Spinal cord (tissue), 10 donors: ENCODE data around the gene ITGB1BP2. TPM values are rescaled to one million over a fixed set of nuclear protein-coding genes. Genes with fewer than 3 reads are reported as not detected.
"Not testable (repeated sequence)": the region's sequence is repeated elsewhere in the genome, so short reads cannot be mapped to it uniquely, and the experiment has no call there.

Experiments
- DNase-seq, 6 donors: peaks; one replicate each; pipeline versions ENCODE4 v3.0.0 to v3.0.0-alpha.2; 2013 to 2015; ENCODE audit warnings: low spot score in 6 of 6, low read depth in 4 of 6
- H3K27ac ChIP-seq: one replicate; pipeline ENCODE4 v1.5.1; 2013; ENCODE audit warnings: low read depth, low read length, control low read depth
- H3K27me3 ChIP-seq: one replicate; pipeline ENCODE4 v1.6.1; 2013; ENCODE audit warnings: low read length; ENCODE audit not compliant: control insufficient read depth, insufficient read depth
- H3K36me3 ChIP-seq: one replicate; pipeline ENCODE4 v1.6.1; 2013; ENCODE audit warnings: low read length; ENCODE audit not compliant: control insufficient read depth, insufficient read depth
- H3K4me1 ChIP-seq: one replicate; pipeline ENCODE4 v1.6.1; 2013; ENCODE audit warnings: low read length; ENCODE audit not compliant: control insufficient read depth, insufficient read depth
- H3K4me3 ChIP-seq: one replicate; pipeline ENCODE4 v1.5.1; 2013; ENCODE audit warnings: low read depth, low read length, control low read depth
- H3K9me3 ChIP-seq: one replicate; pipeline ENCODE4 v1.6.1; 2013; ENCODE audit warnings: low read length; ENCODE audit not compliant: control insufficient read depth, insufficient read depth
- WGBS: methylation state at CpG from one replicate; pipeline ENCODE4 v1.1.5; 2013; ENCODE audit warnings: missing lambda C conversion rate; ENCODE audit not compliant: insufficient coverage; 5-methylcytosine and 5-hydroxymethylcytosine counted together
- polyA plus RNA-seq, 2 donors: library from polyadenylated mRNA; unstranded; fragments of 120-200 nt; gene quantifications; one replicate each; pipeline ENCODE4 v1.2.1, GENCODE V29; 2013; ENCODE audit not compliant: insufficient read length in 2 of 2
- total RNA-seq, 2 donors: library from RNA; depleted of rRNA in 1 of 2; stranded (reverse); fragments of 120-200 nt in 1 of 2; fragments of >200 nt in 1 of 2; gene quantifications; one replicate each; pipeline versions ENCODE4 v1.2.3 to v1.2.4, GENCODE V29; 2013 to 2014
- donor health status: healthy.

Gene ITGB1BP2
- total and polyA plus RNA-seq, 4 donors, result 0.99 to 2.1 (median 1.4) TPM

- H3K27me3 ChIP-seq, H3K4me1 ChIP-seq, H3K4me3 ChIP-seq, H3K27ac ChIP-seq, H3K9me3 ChIP-seq, DNase-seq, H3K36me3 ChIP-seq: not testable (repeated sequence)
- no CpG with 5 or more reads among the region's 5 CpGs for WGBS
Observed at GRCh38 chrX:71349151-71349665, 47.7 kb downstream of the ITGB1BP2 start.

GRCh38 chrX:71349867-71350266, 48.3 kb downstream of the ITGB1BP2 start:
- WGBS, result no CpG with 5 or more reads among the region's 6 CpGs
- DNase-seq, H3K4me1 ChIP-seq, H3K36me3 ChIP-seq, H3K27ac ChIP-seq, H3K9me3 ChIP-seq, H3K4me3 ChIP-seq, H3K27me3 ChIP-seq: not testable (repeated sequence)

- not testable (repeated sequence) for DNase-seq, H3K9me3 ChIP-seq, H3K36me3 ChIP-seq, H3K4me3 ChIP-seq, H3K4me1 ChIP-seq, H3K27ac ChIP-seq, H3K27me3 ChIP-seq
- 89% methylated on average over 3 of the region's 5 CpGs for WGBS
Observed at GRCh38 chrX:71352439-71352838, 50.9 kb downstream of the ITGB1BP2 start.

Other genes with a start within 250 kb of the ITGB1BP2 start
- 10 to 100 TPM; 58.7 to 59.8 TPM for gene SNX12, start 233.4 kb upstream of the ITGB1BP2 start, total RNA-seq
- gene SNX12, start 233.4 kb upstream of the ITGB1BP2 start, polyA plus RNA-seq, result 10 to 100 TPM; 71.9 to 74.6 TPM
- 10 to 100 TPM; 10.3 to 10.5 TPM for gene FOXO4, start 205.9 kb upstream of the ITGB1BP2 start, total RNA-seq
- 10 to 100 TPM; 15.1 to 19.0 TPM for gene FOXO4, start 205.9 kb upstream of the ITGB1BP2 start, polyA plus RNA-seq
- not detected for gene CXorf65, start 195.0 kb upstream of the ITGB1BP2 start, total RNA-seq
- gene CXorf65, start 195.0 kb upstream of the ITGB1BP2 start, polyA plus RNA-seq, result not detected
- gene IL2RG, start 190.2 kb upstream of the ITGB1BP2 start, total RNA-seq, result 1 to 10 TPM in 1 of 2 donors, under 1 TPM in 1; 0.22 to 4.5 TPM
- under 1 TPM; 0.93 to 0.95 TPM for gene IL2RG, start 190.2 kb upstream of the ITGB1BP2 start, polyA plus RNA-seq
- 10 to 100 TPM; 23.4 to 26.0 TPM for gene MED12, start 183.2 kb upstream of the ITGB1BP2 start, total RNA-seq
- gene MED12, start 183.2 kb upstream of the ITGB1BP2 start, polyA plus RNA-seq, result 10 to 100 TPM; 33.8 to 39.7 TPM
- gene NLGN3, start 156.9 kb upstream of the ITGB1BP2 start, total RNA-seq, result 10 to 100 TPM; 31.2 to 34.4 TPM
- gene NLGN3, start 156.9 kb upstream of the ITGB1BP2 start, polyA plus RNA-seq, result 100 to 1,000 TPM; 127 to 148 TPM
- 1 to 10 TPM; 2.5 to 5.3 TPM for gene GJB1, start 78.5 kb upstream of the ITGB1BP2 start, total RNA-seq
- gene GJB1, start 78.5 kb upstream of the ITGB1BP2 start, polyA plus RNA-seq, result 1 to 10 TPM; 2.4 to 3.0 TPM
- gene ZMYM3, start 47.6 kb upstream of the ITGB1BP2 start, total RNA-seq, result 10 to 100 TPM; 26.4 to 29.8 TPM
- 10 to 100 TPM; 49.4 to 54.2 TPM for gene ZMYM3, start 47.6 kb upstream of the ITGB1BP2 start, polyA plus RNA-seq
- gene NONO, start 18.1 kb upstream of the ITGB1BP2 start, total RNA-seq, result 100 to 1,000 TPM; 236 to 435 TPM
- gene NONO, start 18.1 kb upstream of the ITGB1BP2 start, polyA plus RNA-seq, result 100 to 1,000 TPM; 354 to 399 TPM
- gene TAF1, start 64.6 kb downstream of the ITGB1BP2 start, total RNA-seq, result 10 to 100 TPM; 42.6 to 53.6 TPM
- gene TAF1, start 64.6 kb downstream of the ITGB1BP2 start, polyA plus RNA-seq, result 10 to 100 TPM; 26.3 to 29.1 TPM
- gene OGT, start 231.4 kb downstream of the ITGB1BP2 start, total RNA-seq, result 100 to 1,000 TPM; 136 to 187 TPM
- 100 to 1,000 TPM; 111 to 118 TPM for gene OGT, start 231.4 kb downstream of the ITGB1BP2 start, polyA plus RNA-seq